Smooth muscle cell (in vitro differentiated cells): ENCODE results near the gene LSP1. TPM values are rescaled to one million over a fixed set of nuclear protein-coding genes. Genes with fewer than 3 reads are reported as not detected.

Experiments used
- DNase-seq: peaks from one replicate; lab custom pipeline; 2025; ENCODE audit not compliant: unreplicated experiment; lab: John Stamatoyannopoulos, UW
- H2AFZ ChIP-seq: fragments of 200-600 bp; sonication (generic); 2 replicates; pipeline ENCODE4 v1.6.0; 2016; ENCODE audit warnings: antibody characterized with exemption, low read depth, mild to moderate bottlenecking
- H3F3A ChIP-seq: fragments of 200-600 bp; sonication (generic); 2 replicates; pipeline ENCODE4 v1.6.0; 2017; ENCODE audit warnings: antibody characterized with exemption, low read depth
- H3K27ac ChIP-seq: fragments of 200-600 bp; sonication (generic); 2 replicates; pipeline ENCODE4 v1.5.1; 2016; ENCODE audit warnings: low read depth, mild to moderate bottlenecking
- H3K27me3 ChIP-seq: fragments of 200-600 bp; sonication (generic); 2 replicates; pipeline ENCODE4 v1.6.1; 2016; ENCODE audit warnings: low read depth, mild to moderate bottlenecking
- H3K36me3 ChIP-seq: fragments of 200-600 bp; sonication (generic); 2 replicates; pipeline ENCODE4 v1.5.1; 2016; ENCODE audit warnings: low read depth
- H3K4me1 ChIP-seq: fragments of 200-600 bp; sonication (generic); 2 replicates; pipeline ENCODE4 v1.5.1; 2016; ENCODE audit warnings: low read depth
- H3K4me2 ChIP-seq: fragments of 200-600 bp; sonication (generic); 2 replicates; pipeline ENCODE4 v1.6.0; 2016; ENCODE audit warnings: mild to moderate bottlenecking
- H3K4me3 ChIP-seq: fragments of 200-600 bp; sonication (generic); 2 replicates; pipeline ENCODE4 v1.5.1; 2016; ENCODE audit warnings: mild to moderate bottlenecking
- H3K79me2 ChIP-seq: fragments of 200-600 bp; sonication (generic); 2 replicates; pipeline ENCODE4 v1.6.0; 2016; ENCODE audit warnings: low read depth, mild to moderate bottlenecking
- H3K9ac ChIP-seq: fragments of 200-600 bp; sonication (generic); 2 replicates; pipeline ENCODE4 v1.6.0; 2016; ENCODE audit warnings: low read depth
- H3K9me3 ChIP-seq: fragments of 200-600 bp; sonication (generic); replicated peaks from 2 replicates; pipeline ENCODE4 v1.5.1; 2016; ENCODE audit warnings: low read depth
- H4K20me1 ChIP-seq: fragments of 200-600 bp; sonication (generic); 2 replicates; pipeline ENCODE4 v1.6.0; 2016; ENCODE audit warnings: low read depth
- WGBS: methylation state at CpG from one replicate; pipeline ENCODE4 v1.1.7; 2016; ENCODE audit warnings: low lambda C conversion rate; 5-methylcytosine and 5-hydroxymethylcytosine counted together
- polyA plus RNA-seq: library from polyadenylated mRNA; unstranded; fragments of >200 nt; fragmentation: Nextera tagmentation; extraction: Ambion mirVana; gene quantifications from 2 replicates; pipeline ENCODE4 v1.2.1, GENCODE V29; 2016
- total RNA-seq: library from RNA; depleted of rRNA; stranded (reverse); fragments of >200 nt; gene quantifications from 2 replicates; pipeline ENCODE4 v1.2.3, GENCODE V29; 2014
- TF ChIP-seq, protein P1 (sequence below): fragments of 200-600 bp; sonication (generic); IDR thresholded peaks from 2 replicates; pipeline ENCODE4 v1.5.1; 2017; ENCODE audit warnings: borderline replicate concordance, mild to moderate bottlenecking, antibody characterized with exemption; ENCODE audit not compliant: insufficient read depth, poor library complexity, severe bottlenecking

Gene LSP1
- total and polyA plus RNA-seq, 2 experiments from 2014 or later: 2.1 to 13.7 TPM

DNA sequence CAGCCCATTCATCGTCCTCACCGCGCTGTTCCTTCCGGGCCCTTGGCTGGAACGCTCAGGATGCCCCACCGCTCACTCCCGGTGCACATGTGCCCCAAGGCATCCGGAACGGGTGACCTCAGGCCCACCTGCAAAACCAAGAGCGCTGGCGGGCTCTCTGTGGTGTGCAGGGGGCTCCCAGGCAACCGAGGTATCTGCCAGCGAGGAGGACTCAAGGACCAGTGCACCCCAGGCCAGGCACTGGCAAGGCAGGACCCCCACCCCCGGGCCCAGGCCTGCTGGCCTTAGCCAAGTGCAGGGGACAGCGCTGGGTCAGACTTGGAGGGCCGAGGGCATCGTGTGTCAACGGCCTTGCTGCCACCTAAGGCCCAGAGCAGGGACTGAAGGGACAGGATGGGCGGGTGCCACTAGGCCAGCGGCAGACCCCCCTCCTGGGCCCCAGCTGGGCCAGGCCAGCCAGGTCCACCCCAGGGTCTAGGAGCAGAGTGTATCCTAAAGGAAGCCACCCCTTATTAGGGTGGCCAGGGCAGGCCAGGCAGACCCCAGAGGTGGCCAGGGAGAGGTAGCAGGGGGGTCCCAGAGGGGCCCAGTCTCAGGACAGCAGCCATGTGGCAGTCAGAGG, 75.1 kb downstream of the LSP1 start:
- Histone ChIP-seq H3K27ac (no peak overlapping the region), H3K36me3 (no peaks in the 10 kb centered on the region), H3F3A (no peaks in the 10 kb centered on the region), H4K20me1 (no peaks in the 10 kb centered on the region), H3K4me3 (no peak overlapping the region), H3K4me1 (peaks cover 7% of the 10 kb centered on the region), H3K9ac (no peak overlapping the region), H3K4me2 (no peak overlapping the region), H3K9me3 (no peaks in the 10 kb centered on the region), H2AFZ (no peak overlapping the region), H3K79me2 (no peaks in the 10 kb centered on the region), H3K27me3 (no peaks in the 10 kb centered on the region)
- 93% methylated on average over 19 of the region's 20 CpGs for WGBS
- no peak for DNase-seq
- TF ChIP-seq, protein P1, sequence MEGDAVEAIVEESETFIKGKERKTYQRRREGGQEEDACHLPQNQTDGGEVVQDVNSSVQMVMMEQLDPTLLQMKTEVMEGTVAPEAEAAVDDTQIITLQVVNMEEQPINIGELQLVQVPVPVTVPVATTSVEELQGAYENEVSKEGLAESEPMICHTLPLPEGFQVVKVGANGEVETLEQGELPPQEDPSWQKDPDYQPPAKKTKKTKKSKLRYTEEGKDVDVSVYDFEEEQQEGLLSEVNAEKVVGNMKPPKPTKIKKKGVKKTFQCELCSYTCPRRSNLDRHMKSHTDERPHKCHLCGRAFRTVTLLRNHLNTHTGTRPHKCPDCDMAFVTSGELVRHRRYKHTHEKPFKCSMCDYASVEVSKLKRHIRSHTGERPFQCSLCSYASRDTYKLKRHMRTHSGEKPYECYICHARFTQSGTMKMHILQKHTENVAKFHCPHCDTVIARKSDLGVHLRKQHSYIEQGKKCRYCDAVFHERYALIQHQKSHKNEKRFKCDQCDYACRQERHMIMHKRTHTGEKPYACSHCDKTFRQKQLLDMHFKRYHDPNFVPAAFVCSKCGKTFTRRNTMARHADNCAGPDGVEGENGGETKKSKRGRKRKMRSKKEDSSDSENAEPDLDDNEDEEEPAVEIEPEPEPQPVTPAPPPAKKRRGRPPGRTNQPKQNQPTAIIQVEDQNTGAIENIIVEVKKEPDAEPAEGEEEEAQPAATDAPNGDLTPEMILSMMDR: no peak

DNA sequence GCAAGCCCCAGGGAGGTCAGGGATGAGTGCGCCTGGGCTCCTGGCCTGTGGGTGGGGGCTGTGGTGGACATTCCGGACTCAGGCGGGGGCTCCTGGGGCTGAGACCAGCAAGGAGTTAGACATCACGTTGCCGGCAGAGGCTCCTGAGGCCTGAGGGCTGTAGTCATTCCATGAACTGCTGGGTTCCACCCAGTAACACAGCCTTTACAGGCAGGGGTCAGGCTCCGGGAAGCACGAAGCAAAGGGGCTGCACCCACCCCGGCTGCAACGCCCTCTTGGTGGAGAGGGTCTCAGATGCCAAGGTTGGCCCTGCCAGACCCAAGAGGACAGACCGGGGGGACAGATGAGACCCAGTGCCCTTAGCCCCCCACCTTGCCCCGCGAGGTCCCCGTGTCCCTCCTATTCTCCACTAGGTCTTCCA, 75.6 kb downstream of the LSP1 start:
- Histone ChIP-seq H3F3A (no peaks in the 10 kb centered on the region), H3K9ac (no peak overlapping the region), H3K4me3 (no peak overlapping the region), H3K4me2 (no peak overlapping the region), H2AFZ (no peak overlapping the region), H3K4me1 (peaks cover 7% of the 10 kb centered on the region), H3K36me3 (no peaks in the 10 kb centered on the region), H3K27ac (no peak overlapping the region), H3K9me3 (no peaks in the 10 kb centered on the region), H3K79me2 (no peaks in the 10 kb centered on the region), H3K27me3 (no peaks in the 10 kb centered on the region), H4K20me1 (no peaks in the 10 kb centered on the region)
- TF ChIP-seq, protein P1: no peak
- DNase-seq: no peak
- 89% methylated on average over 11 of the region's 13 CpGs for WGBS

DNA sequence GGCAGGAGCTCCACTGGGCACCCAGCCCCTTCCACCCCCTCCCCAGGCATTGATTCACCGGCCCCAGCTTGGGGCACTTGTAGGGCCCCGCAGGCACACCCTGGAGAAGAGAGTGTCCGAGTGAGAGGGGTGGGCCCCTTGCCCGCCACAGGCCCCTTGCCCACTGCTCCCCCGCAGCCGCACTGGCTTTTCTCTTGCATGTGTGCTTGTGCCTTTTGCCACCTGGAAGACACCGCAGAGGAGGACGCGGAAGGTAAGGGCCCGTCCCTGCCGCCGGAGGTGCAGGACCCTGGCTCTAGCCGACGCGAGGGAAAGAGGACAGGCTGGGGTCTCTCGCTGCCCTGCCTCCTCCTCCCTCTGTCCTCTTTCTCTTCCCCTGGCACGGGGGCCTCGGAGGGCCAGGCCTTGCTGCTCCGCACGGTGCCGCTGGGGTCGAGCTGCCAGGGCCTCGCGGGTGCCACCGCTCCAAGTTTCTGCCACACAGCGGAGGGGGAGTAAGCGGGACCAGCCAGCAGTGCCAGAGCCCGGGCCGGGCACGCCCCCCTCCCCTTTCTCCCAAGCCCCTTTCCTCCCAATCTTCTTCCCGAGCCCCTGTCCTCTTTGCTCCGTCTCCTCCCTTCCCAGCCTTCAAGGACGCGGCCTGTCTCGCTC, 76.1 kb downstream of the LSP1 start:
- no peaks in the 10 kb centered on the region for H3F3A ChIP-seq
- 93% methylated on average over 25 of the region's 35 CpGs for WGBS
- H2AFZ ChIP-seq: no peak overlapping the region
- no peaks in the 10 kb centered on the region for H3K79me2 ChIP-seq
- H3K27ac ChIP-seq: no peak overlapping the region
- peaks cover 7% of the 10 kb centered on the region for H3K4me1 ChIP-seq
- H3K4me2 ChIP-seq: no peak overlapping the region
- H3K27me3 ChIP-seq: no peaks in the 10 kb centered on the region
- no peak for DNase-seq
- H3K4me3 ChIP-seq: no peak overlapping the region
- no peaks in the 10 kb centered on the region for H3K36me3 ChIP-seq
- H4K20me1 ChIP-seq: no peaks in the 10 kb centered on the region
- no peak overlapping the region for H3K9ac ChIP-seq
- no peaks in the 10 kb centered on the region for H3K9me3 ChIP-seq
- TF ChIP-seq, protein P1: no peak
